T-helper 1 cell treated with Interleukin-12 subunit alpha and Interleukin-12 subunit beta and Interleukin-4 antibody, amounts not matched to agents 30 μg/mL and 1 μg/mL, for 36 hours (primary cell): ENCODE results near the gene OR2C1.

Experiments used
- H3K27ac Mint-ChIP-seq: one replicate; pipeline ENCODE4 v1.8.0; 2021; ENCODE audit warnings: mild to moderate bottlenecking, mixed read lengths
- H3K27me3 Mint-ChIP-seq: one replicate; pipeline ENCODE4 v1.8.0; 2021; ENCODE audit warnings: low read depth, mixed read lengths
- H3K36me3 Mint-ChIP-seq: one replicate; pipeline ENCODE4 v1.8.0; 2021; ENCODE audit warnings: low read depth, mixed read lengths
- H3K4me1 Mint-ChIP-seq: one replicate; pipeline ENCODE4 v1.8.0; 2021; ENCODE audit warnings: low read depth, mixed read lengths
- H3K4me3 Mint-ChIP-seq: one replicate; pipeline ENCODE4 v1.8.0; 2021; ENCODE audit warnings: mild to moderate bottlenecking, moderate library complexity, mixed read lengths
- H3K9me3 Mint-ChIP-seq: one replicate; pipeline ENCODE4 v1.8.0; 2021; ENCODE audit warnings: mixed read lengths

OR2C1 gene

GRCh38 chr16:3355589-3355988, at the start of gene OR2C1:
Gene OR2C1 (plus strand): TSS chr16:3355889. CDS start chr16:3355941, 52 bp downstream.
- Mint-ChIP-seq H3K9me3 (peaks cover 50% of the 10 kb centered on the region), H3K36me3 (peaks cover 1% of the 10 kb centered on the region), H3K27me3 (no peaks in the 10 kb centered on the region), H3K4me1 (no peaks in the 10 kb centered on the region), H3K4me3 (no peak within 1 kb of the TSS), H3K27ac (no peak within 1 kb of the TSS)

GRCh38 chr16:3306078-3306477, 49.6 kb upstream of the OR2C1 start:
- peaks cover 49% of the 10 kb centered on the region for H3K9me3 Mint-ChIP-seq
- peaks cover 8% of the 10 kb centered on the region for H3K4me1 Mint-ChIP-seq
- H3K27ac Mint-ChIP-seq = peak overlapping the region; percentile 59
- H3K27me3 Mint-ChIP-seq = no peaks in the 10 kb centered on the region
- peaks cover 63% of the 10 kb centered on the region for H3K36me3 Mint-ChIP-seq
- H3K4me3 Mint-ChIP-seq = peak overlapping the region; percentile 73

GRCh38 chr16:3311496-3311895, 44.2 kb upstream of the OR2C1 start:
- Mint-ChIP-seq H3K4me1 (peaks cover 2% of the 10 kb centered on the region), H3K4me3 (no peak overlapping the region), H3K9me3 (peaks cover 81% of the 10 kb centered on the region), H3K27me3 (no peaks in the 10 kb centered on the region), H3K27ac (no peak overlapping the region), H3K36me3 (peaks cover 86% of the 10 kb centered on the region)

- Mint-ChIP-seq H3K36me3 (peaks cover 72% of the 10 kb centered on the region), H3K27ac (no peak overlapping the region), H3K4me1 (no peaks in the 10 kb centered on the region), H3K27me3 (no peaks in the 10 kb centered on the region), H3K9me3 (peaks cover 88% of the 10 kb centered on the region), H3K4me3 (no peak overlapping the region)
Observed at GRCh38 chr16:3317315-3317999, 38.2 kb upstream of the OR2C1 start.

- Mint-ChIP-seq H3K27ac (no peak overlapping the region), H3K4me1 (no peaks in the 10 kb centered on the region), H3K4me3 (no peak overlapping the region), H3K27me3 (no peaks in the 10 kb centered on the region), H3K9me3 (peaks cover 70% of the 10 kb centered on the region), H3K36me3 (peaks cover 33% of the 10 kb centered on the region)
Observed at GRCh38 chr16:3321816-3322215, 33.9 kb upstream of the OR2C1 start.

GRCh38 chr16:3327514-3327913, 28.2 kb upstream of the OR2C1 start:
- Mint-ChIP-seq H3K27ac (no peak overlapping the region), H3K9me3 (peaks cover 49% of the 10 kb centered on the region), H3K27me3 (no peaks in the 10 kb centered on the region), H3K4me1 (no peaks in the 10 kb centered on the region), H3K36me3 (no peaks in the 10 kb centered on the region), H3K4me3 (no peak overlapping the region)

- peaks cover 48% of the 10 kb centered on the region for H3K9me3 Mint-ChIP-seq
- H3K27ac Mint-ChIP-seq = no peak overlapping the region
- no peaks in the 10 kb centered on the region for H3K36me3 Mint-ChIP-seq
- H3K4me1 Mint-ChIP-seq = no peaks in the 10 kb centered on the region
- H3K4me3 Mint-ChIP-seq = no peak overlapping the region
- H3K27me3 Mint-ChIP-seq = no peaks in the 10 kb centered on the region
Observed at GRCh38 chr16:3328104-3328503, 27.6 kb upstream of the OR2C1 start.

- H3K36me3 Mint-ChIP-seq = no peaks in the 10 kb centered on the region
- no peaks in the 10 kb centered on the region for H3K27me3 Mint-ChIP-seq
- H3K27ac Mint-ChIP-seq = no peak overlapping the region
- no peaks in the 10 kb centered on the region for H3K4me1 Mint-ChIP-seq
- H3K9me3 Mint-ChIP-seq = peaks cover 46% of the 10 kb centered on the region
- H3K4me3 Mint-ChIP-seq = no peak overlapping the region
Observed at GRCh38 chr16:3328643-3329042, 27.0 kb upstream of the OR2C1 start.

- Mint-ChIP-seq H3K36me3 (no peaks in the 10 kb centered on the region), H3K4me3 (no peak overlapping the region), H3K4me1 (no peaks in the 10 kb centered on the region), H3K27me3 (no peaks in the 10 kb centered on the region), H3K27ac (no peak overlapping the region), H3K9me3 (peaks cover 34% of the 10 kb centered on the region)
Observed at GRCh38 chr16:3346041-3346440, 9.6 kb upstream of the OR2C1 start.

GRCh38 chr16:3347586-3347985, 8.1 kb upstream of the OR2C1 start:
- H3K9me3 Mint-ChIP-seq = peaks cover 39% of the 10 kb centered on the region
- H3K4me3 Mint-ChIP-seq = no peak overlapping the region
- H3K27me3 Mint-ChIP-seq = no peaks in the 10 kb centered on the region
- no peaks in the 10 kb centered on the region for H3K36me3 Mint-ChIP-seq
- no peaks in the 10 kb centered on the region for H3K4me1 Mint-ChIP-seq
- H3K27ac Mint-ChIP-seq = no peak overlapping the region

GRCh38 chr16:3348547-3349167, 7.0 kb upstream of the OR2C1 start:
- no peaks in the 10 kb centered on the region for H3K27me3 Mint-ChIP-seq
- no peaks in the 10 kb centered on the region for H3K4me1 Mint-ChIP-seq
- H3K36me3 Mint-ChIP-seq = no peaks in the 10 kb centered on the region
- H3K4me3 Mint-ChIP-seq = no peak overlapping the region
- H3K9me3 Mint-ChIP-seq = peaks cover 38% of the 10 kb centered on the region
- no peak overlapping the region for H3K27ac Mint-ChIP-seq

GRCh38 chr16:3349175-3349574, 6.5 kb upstream of the OR2C1 start:
- Mint-ChIP-seq H3K4me3 (no peak overlapping the region), H3K27ac (no peak overlapping the region), H3K27me3 (no peaks in the 10 kb centered on the region), H3K9me3 (peaks cover 40% of the 10 kb centered on the region), H3K36me3 (no peaks in the 10 kb centered on the region), H3K4me1 (no peaks in the 10 kb centered on the region)

GRCh38 chr16:3356118-3356517, 429 bp downstream of the OR2C1 start:
- no peak overlapping the region for H3K4me3 Mint-ChIP-seq
- H3K36me3 Mint-ChIP-seq = peaks cover 1% of the 10 kb centered on the region
- no peaks in the 10 kb centered on the region for H3K27me3 Mint-ChIP-seq
- no peaks in the 10 kb centered on the region for H3K4me1 Mint-ChIP-seq
- H3K27ac Mint-ChIP-seq = no peak overlapping the region
- peaks cover 53% of the 10 kb centered on the region for H3K9me3 Mint-ChIP-seq

GRCh38 chr16:3358871-3359270, 3.2 kb downstream of the OR2C1 start:
- Mint-ChIP-seq H3K36me3 (peaks cover 1% of the 10 kb centered on the region), H3K9me3 (peaks cover 63% of the 10 kb centered on the region), H3K4me1 (no peaks in the 10 kb centered on the region), H3K4me3 (no peak overlapping the region), H3K27me3 (no peaks in the 10 kb centered on the region), H3K27ac (no peak overlapping the region)

GRCh38 chr16:3362931-3363330, 7.2 kb downstream of the OR2C1 start:
- Mint-ChIP-seq H3K9me3 (peaks cover 64% of the 10 kb centered on the region), H3K27ac (no peak overlapping the region), H3K4me3 (no peak overlapping the region), H3K27me3 (no peaks in the 10 kb centered on the region), H3K36me3 (peaks cover 11% of the 10 kb centered on the region), H3K4me1 (no peaks in the 10 kb centered on the region)
